Stimulated activated CD8-positive, alpha-beta memory T cell treated with anti-CD3 and anti-CD28 coated beads, Interleukin-4, amount 100 ng/mL, for 24 hours (primary cell): ENCODE data around the gene MGAT3.
"Not testable (repeated sequence)": the region's sequence is repeated elsewhere in the genome, so short reads cannot be mapped to it uniquely, and the experiment has no call there.

Experiments
- DNase-seq: peaks from one replicate; pipeline ENCODE4 v3.0.0-alpha.2; 2020; ENCODE audit warnings: low read depth

MGAT3 gene, protein sequence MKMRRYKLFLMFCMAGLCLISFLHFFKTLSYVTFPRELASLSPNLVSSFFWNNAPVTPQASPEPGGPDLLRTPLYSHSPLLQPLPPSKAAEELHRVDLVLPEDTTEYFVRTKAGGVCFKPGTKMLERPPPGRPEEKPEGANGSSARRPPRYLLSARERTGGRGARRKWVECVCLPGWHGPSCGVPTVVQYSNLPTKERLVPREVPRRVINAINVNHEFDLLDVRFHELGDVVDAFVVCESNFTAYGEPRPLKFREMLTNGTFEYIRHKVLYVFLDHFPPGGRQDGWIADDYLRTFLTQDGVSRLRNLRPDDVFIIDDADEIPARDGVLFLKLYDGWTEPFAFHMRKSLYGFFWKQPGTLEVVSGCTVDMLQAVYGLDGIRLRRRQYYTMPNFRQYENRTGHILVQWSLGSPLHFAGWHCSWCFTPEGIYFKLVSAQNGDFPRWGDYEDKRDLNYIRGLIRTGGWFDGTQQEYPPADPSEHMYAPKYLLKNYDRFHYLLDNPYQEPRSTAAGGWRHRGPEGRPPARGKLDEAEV

DNA sequence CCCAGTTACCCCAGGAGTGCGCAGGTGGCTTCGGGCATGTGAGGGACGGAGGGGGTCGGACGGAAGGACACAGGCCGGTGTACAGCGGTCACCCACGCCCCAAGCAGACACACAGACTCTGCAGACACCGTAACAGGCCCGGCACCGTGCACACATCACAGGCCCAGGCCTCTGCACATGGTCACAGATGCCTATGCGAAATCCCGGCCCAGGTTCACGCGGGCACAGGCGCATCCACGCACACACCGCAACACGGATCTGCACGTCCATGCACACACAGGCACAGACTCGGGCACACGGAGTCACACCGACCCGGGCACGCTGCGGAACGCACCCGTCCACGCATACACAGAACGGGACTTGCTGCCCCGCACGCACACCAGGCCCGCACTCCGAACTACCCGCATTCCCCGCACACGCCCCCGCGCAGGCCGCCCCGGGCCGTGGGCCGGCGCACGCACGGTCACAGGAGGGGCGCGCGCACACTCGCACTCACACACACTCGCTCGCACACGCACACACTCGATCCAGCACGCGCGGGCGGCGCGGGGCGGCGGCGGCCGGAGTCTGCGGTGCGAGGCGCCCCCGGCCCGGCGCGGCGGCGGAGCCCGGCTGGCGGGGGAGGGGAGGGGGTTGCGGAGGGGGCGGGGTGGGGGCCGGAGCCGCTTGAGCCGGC lies at the start of gene MGAT3:
MGAT3 (plus strand) TSS at position 491 of the 676 bp plus-strand sequence. CDS start 30,336 bp downstream, outside the sequence.
- no peak for DNase-seq

DNA sequence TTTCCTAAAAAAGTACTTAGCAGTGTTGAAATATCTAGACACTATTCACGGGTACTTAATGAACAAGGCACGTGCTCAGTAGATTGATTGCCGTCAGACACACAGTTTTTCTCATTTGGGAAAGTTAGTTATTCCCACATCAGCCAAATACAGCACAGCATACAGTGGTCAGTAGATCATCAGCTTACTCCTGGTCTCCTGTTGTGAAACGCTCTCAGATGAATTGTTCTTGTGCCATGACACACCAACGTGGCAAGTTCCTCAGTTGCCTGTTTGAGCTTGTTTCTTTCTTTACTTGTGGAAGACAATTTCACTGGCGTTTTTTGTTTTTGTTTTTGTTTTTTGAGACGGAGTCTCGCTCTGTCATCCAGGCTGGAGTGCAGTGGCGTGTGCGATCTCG lies 48.6 kb upstream of the MGAT3 start:
- DNase-seq = no peak

DNA sequence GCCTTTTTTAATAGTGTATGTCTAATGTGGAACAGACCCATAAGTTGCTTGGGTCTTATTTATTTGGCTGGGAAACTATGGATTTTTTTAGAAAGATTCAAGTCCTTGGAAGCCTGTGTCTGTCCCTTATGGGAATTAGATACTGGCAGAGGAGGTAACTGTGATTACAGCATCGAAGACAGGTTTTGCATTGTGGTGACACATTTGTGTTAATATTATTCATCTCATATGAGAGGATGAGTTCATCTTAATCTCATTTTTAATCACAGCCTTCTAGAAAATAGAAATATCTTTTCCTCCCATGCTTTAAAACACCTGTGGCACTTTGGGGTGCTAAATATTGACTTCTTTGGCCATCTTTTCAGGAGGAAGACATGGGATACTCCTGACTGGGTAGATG lies 48.0 kb upstream of the MGAT3 start:
- no peak for DNase-seq

DNA sequence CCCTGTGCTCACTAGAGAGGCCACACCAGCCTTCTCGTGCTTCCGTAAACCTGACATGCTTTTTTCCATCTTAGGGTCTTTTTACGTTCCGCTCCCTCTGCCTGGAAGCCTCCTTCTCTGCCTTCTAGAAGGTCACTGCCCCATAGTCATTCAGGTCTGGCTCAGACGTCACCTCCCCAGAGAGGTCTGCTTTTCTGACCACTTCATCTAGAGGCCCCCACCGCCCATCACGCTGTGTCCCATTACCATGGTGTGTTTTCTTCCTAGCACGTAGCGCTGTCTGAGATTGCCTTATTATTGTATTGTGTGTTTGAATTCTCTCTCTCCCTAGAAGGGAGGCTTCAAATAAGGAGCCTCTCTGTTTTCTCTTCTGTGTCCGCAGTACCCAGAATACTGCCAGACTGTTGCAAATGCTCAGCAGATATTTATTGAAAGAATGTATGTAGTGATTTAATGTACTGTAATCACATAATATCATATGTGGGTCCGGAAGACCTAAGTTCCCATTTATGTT lies 47.2 kb upstream of the MGAT3 start:
- DNase-seq = no peak

DNA sequence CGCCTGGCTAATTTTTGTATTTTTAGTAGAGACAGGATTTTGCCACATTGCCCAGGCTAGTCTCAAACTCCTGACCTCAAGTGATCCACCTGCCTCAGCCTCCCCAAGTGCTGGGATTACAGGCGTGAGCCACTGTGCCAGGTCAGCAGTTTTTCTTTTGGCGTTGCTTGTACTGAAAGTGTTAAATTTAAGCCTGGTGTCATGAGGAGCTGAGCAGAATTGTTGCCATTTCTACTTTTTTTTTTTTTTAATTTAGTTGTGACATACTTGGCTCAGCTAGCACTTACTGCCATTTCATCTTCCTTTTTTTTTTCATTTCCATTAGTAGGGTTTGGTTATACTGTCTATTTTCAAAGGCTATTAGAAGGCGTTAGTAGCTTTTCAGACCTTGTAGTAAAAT lies 46.5 kb upstream of the MGAT3 start:
- DNase-seq = no peak

- not testable (repeated sequence) for DNase-seq
These were observed 44.9 kb upstream of the MGAT3 start for GRCh38 chr22:39411828-39412365.

DNA sequence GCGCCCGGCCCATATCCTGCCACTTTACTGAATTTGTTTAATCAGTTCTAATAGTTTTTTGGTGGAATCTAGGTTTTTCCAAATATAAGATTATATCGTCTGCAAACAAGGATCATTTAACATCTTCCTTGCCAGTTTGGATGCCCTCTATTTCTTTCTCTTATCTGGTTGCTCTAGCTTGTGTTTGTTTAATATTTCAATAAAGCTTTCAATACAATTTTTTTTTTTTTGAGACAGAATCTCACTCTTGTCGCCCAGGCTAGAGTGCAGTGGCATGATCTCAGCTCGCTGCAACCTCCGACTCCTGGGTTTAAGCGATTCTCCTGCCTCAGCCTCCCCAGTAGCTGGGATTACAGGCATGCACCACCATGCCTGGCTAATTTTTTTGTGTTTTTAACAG lies 43.6 kb upstream of the MGAT3 start:
- not testable (repeated sequence) for DNase-seq

- no peak for DNase-seq
These were observed 42.4 kb upstream of the MGAT3 start for GRCh38 chr22:39414377-39414776.

DNA sequence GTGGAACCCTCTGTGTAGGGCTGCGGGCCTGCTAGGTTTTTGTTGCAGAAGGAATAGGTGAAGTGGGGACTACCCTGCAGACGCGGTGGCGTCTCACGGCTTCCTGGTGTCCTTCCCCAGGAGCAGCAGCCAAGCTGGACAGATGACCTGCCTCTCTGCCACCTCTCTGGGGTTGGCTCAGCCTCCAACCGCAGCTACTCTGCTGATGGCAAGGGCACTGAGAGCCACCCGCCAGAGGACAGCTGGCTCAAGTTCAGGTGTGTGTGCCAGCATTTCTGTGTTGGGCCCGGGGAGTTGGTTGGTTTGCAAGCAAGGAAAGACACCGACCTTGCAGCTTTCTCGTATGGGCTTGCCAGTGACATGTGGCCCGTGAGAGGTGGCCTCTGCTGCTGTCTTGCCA lies 41.9 kb upstream of the MGAT3 start:
- DNase-seq = no peak

- no peak for DNase-seq
These were observed 41.3 kb upstream of the MGAT3 start for GRCh38 chr22:39415506-39415905.

DNA sequence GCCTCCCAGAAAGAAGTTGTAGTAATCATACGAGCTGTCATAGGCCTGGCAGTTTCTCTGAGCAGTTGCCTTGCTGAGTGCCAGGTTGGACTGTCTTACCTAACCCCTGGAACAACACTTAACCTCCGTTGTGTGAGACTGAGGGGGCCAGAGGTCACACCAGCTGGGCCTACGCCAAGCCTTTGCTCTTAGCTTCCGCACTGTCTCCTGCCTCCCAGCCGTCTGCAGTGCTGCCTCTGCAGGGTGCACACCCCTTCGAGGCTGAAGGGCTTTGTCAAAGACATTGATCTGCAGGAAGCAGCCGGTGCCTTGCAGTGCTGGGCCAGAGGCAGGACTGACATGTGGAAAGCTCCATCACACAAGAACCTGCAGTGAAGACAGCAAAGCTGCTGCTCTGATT lies 40.5 kb upstream of the MGAT3 start:
- DNase-seq = no peak

GRCh38 chr22:39417641-39418040 lies 39.2 kb upstream of the MGAT3 start:
- DNase-seq = no peak

DNA sequence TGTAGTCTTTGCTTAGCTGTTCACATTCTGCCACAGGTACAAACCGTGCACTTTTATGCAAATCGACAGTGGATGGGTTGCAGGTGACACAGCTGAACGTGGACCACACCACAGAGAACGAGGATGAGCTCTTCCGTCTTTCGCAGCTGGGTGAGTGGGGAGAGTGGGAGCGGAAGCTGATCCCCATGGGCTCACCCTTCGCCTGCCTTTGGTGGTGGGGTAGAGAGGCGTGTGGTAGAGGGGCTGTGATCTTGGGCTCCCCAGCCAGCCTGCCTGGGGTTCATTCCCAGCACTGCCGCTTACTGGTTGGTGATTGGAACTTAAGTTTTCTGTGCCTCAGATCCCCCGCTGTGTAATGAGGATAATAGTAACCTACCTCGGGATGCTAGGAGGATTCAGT lies 38.1 kb upstream of the MGAT3 start:
- no peak for DNase-seq

GRCh38 chr22:39419096-39419495 lies 37.7 kb upstream of the MGAT3 start:
- DNase-seq = no peak

GRCh38 chr22:39419911-39420310 lies 36.9 kb upstream of the MGAT3 start:
- DNase-seq = no peak

DNA sequence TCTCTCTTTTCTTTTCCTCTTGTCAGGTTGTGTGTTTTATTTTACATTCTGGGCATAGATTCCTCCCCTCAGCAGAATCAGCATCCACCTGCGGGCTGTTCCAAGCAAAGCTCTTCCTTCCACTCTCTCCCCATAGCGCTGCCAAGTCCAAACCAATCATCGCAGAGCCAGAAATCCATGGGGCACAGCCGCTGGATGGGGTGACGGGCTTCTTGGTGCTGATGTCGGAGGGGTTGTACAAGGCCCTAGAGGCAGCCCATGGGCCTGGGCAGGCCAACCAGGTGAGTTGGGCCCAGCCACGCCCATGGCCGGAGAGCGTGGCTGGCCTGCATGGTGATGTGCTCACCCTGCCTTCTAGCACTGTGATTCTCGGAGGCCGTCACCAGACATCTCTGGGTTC lies 35.1 kb upstream of the MGAT3 start:
- DNase-seq = no peak

DNA sequence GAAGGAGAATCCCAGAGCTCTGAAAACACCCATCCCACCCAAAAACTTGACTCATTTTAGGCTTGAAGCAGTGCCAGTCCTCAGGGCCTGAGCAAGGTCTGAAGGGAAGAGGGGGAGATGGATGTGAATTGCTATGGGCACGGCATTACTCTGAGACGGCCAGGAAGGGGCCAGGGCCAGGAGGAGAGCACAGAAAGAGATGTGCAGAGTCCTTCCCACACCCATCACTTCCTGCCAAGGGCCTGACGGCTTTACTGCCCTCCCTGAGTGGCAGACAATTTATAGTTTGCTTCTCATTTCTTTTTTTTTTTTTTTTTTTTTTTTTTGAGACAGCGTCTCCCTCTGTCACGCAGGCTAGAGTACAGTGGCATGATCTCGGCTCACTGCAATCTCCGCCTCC lies 34.7 kb upstream of the MGAT3 start:
- DNase-seq = no peak

GRCh38 chr22:39422721-39423120 lies 34.1 kb upstream of the MGAT3 start:
- no peak for DNase-seq

GRCh38 chr22:39423976-39424375 lies 32.8 kb upstream of the MGAT3 start:
- no peak for DNase-seq

GRCh38 chr22:39426380-39427043 lies 30.3 kb upstream of the MGAT3 start:
- no peak for DNase-seq

- DNase-seq = no peak
These were observed 28.8 kb upstream of the MGAT3 start for GRCh38 chr22:39427751-39428596.
